ENCODE measurements around the gene PRICKLE2. TPM values are rescaled to one million over a fixed set of nuclear protein-coding genes. Genes with fewer than 3 reads are reported as not detected.

Gene PRICKLE2
- total RNA-seq, 1 experiment from 2014 or later = 1.9 TPM

DNA sequence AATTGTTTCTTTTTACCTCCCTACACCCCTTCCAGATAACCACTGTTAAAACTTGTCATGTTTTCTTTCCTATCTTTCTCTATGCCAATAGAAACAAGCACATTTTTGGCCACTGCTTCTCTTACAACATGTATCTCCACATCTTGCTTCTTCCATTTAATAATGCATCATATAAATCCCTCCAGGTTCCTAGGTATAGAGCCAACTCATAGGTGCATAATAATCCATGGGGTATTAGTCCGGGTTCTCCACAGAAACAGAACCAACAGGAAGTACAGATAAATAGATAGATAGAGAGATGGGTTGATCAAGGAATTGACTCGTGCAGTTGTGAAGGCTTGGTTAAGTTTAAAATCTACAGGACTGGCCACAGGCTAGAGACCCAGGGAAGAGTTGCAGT lies 160.5 kb downstream of the PRICKLE2 start:
- Mint-ChIP-seq H3K27ac (ENCODE audit: unreplicated experiment) (no peak overlapping the region), H3K4me3 (ENCODE audit: low read depth, unreplicated experiment) (no peak overlapping the region), H3K4me1 (ENCODE audit: low read depth, unreplicated experiment) (no peaks in the 10 kb centered on the region), H3K9me3 (ENCODE audit: low read depth, unreplicated experiment) (no peaks in the 10 kb centered on the region), H3K27me3 (ENCODE audit: unreplicated experiment) (peaks cover 20% of the 10 kb centered on the region), H3K36me3 (ENCODE audit: insufficient read depth, unreplicated experiment) (no peaks in the 10 kb centered on the region)
- intact Hi-C loops (cut with micrococcal nuclease; ENCODE audit: unreplicated experiment) = no loop called here
- no peak for DNase-seq
- TF ChIP-seq, protein P1, sequence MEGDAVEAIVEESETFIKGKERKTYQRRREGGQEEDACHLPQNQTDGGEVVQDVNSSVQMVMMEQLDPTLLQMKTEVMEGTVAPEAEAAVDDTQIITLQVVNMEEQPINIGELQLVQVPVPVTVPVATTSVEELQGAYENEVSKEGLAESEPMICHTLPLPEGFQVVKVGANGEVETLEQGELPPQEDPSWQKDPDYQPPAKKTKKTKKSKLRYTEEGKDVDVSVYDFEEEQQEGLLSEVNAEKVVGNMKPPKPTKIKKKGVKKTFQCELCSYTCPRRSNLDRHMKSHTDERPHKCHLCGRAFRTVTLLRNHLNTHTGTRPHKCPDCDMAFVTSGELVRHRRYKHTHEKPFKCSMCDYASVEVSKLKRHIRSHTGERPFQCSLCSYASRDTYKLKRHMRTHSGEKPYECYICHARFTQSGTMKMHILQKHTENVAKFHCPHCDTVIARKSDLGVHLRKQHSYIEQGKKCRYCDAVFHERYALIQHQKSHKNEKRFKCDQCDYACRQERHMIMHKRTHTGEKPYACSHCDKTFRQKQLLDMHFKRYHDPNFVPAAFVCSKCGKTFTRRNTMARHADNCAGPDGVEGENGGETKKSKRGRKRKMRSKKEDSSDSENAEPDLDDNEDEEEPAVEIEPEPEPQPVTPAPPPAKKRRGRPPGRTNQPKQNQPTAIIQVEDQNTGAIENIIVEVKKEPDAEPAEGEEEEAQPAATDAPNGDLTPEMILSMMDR (IDR thresholded peaks at IDR 0.05; ENCODE audit: unreplicated experiment) = no peak
- CTCF ChIA-PET = no interaction called here
- no TSS peak for BruUV-seq (replicated peaks)

- CTCF ChIA-PET = interaction anchor here (0.5 kb wide), 1 partner anchor 34 kb away, joined by 6 read pairs; no protein-coding TSS in a partner anchor
- Mint-ChIP-seq H3K9me3 (ENCODE audit: low read depth, unreplicated experiment) (no peaks in the 10 kb centered on the region), H3K4me3 (ENCODE audit: low read depth, unreplicated experiment) (no peak overlapping the region), H3K27me3 (ENCODE audit: unreplicated experiment) (peaks cover 28% of the 10 kb centered on the region), H3K27ac (ENCODE audit: unreplicated experiment) (no peak overlapping the region), H3K4me1 (ENCODE audit: low read depth, unreplicated experiment) (no peaks in the 10 kb centered on the region), H3K36me3 (ENCODE audit: insufficient read depth, unreplicated experiment) (no peaks in the 10 kb centered on the region)
- BruUV-seq (replicated peaks) = no TSS peak
- intact Hi-C loops (cut with micrococcal nuclease; ENCODE audit: unreplicated experiment) = no loop called here
- TF ChIP-seq, protein P1 (IDR thresholded peaks at IDR 0.05; ENCODE audit: unreplicated experiment) = no peak
- DNase-seq = no peak
Observed at GRCh38 chr3:64063983-64064438, 161.3 kb downstream of the PRICKLE2 start.

DNA sequence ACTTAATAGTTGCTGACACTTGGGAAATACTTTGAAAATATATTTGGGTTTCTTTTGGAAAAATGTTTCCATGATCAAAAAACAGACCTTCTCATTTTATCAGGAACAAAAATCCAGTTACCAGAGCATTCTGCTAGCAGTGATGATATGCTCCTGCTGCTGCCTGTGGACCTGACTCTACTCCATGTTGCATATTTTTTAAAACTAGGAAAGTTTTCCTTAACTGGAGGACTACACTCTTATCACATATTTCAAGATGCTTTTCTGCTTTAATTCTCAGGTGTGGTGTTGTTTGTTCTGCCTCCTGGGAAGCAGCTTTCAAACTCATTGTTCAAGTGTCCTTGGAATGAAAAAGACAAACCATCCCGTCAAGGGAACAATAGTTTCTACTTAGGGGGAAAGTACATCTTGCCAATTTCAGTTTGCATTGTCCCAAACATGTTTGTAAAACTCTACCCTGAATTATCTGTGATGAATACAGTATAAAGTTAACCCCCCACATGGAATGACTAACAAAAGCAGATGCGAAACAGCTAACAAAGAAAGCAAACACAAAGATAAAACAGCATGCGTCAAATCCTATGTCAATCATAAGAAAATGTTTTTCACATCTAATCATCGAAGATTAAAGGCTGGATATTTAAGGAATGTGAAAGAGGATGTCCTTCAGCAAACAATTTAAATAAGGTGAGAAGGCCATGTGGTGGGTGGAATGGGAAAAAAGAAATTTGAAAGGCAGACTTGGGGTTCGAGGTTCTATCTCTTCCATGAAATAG lies 161.9 kb downstream of the PRICKLE2 start:
- no peak for DNase-seq
- H3K4me3 Mint-ChIP-seq (ENCODE audit: low read depth, unreplicated experiment) = no peak overlapping the region
- H3K9me3 Mint-ChIP-seq (ENCODE audit: low read depth, unreplicated experiment) = no peaks in the 10 kb centered on the region
- H3K36me3 Mint-ChIP-seq (ENCODE audit: insufficient read depth, unreplicated experiment) = no peaks in the 10 kb centered on the region
- no TSS peak for BruUV-seq (replicated peaks)
- peaks cover 31% of the 10 kb centered on the region for H3K27me3 Mint-ChIP-seq (ENCODE audit: unreplicated experiment)
- intact Hi-C loops (cut with micrococcal nuclease; ENCODE audit: unreplicated experiment) = no loop called here
- CTCF ChIA-PET = interaction anchor here (0.5 kb wide), 1 partner anchor 33 kb away, joined by 6 read pairs; no protein-coding TSS in a partner anchor
- TF ChIP-seq, protein P1 (IDR thresholded peaks at IDR 0.05; ENCODE audit: unreplicated experiment) = no peak
- H3K4me1 Mint-ChIP-seq (ENCODE audit: low read depth, unreplicated experiment) = no peaks in the 10 kb centered on the region
- no peak overlapping the region for H3K27ac Mint-ChIP-seq (ENCODE audit: unreplicated experiment)

GRCh38 chr3:64061628-64062027 lies 163.6 kb downstream of the PRICKLE2 start:
- DNase-seq = no peak
- H3K4me3 Mint-ChIP-seq (ENCODE audit: low read depth, unreplicated experiment) = no peak overlapping the region
- intact Hi-C loops (cut with micrococcal nuclease; ENCODE audit: unreplicated experiment) = no loop called here
- H3K9me3 Mint-ChIP-seq (ENCODE audit: low read depth, unreplicated experiment) = no peaks in the 10 kb centered on the region
- no peak overlapping the region for H3K27ac Mint-ChIP-seq (ENCODE audit: unreplicated experiment)
- no peaks in the 10 kb centered on the region for H3K4me1 Mint-ChIP-seq (ENCODE audit: low read depth, unreplicated experiment)
- TF ChIP-seq, protein P1 (IDR thresholded peaks at IDR 0.05; ENCODE audit: unreplicated experiment) = no peak
- no peaks in the 10 kb centered on the region for H3K36me3 Mint-ChIP-seq (ENCODE audit: insufficient read depth, unreplicated experiment)
- CTCF ChIA-PET = no interaction called here
- no TSS peak for BruUV-seq (replicated peaks)
- peaks cover 35% of the 10 kb centered on the region for H3K27me3 Mint-ChIP-seq (ENCODE audit: unreplicated experiment)

All from Calu3 (cell line).